Measurements from ENCODE around the gene NEDD4L.
"Not testable (repeated sequence)": the region's sequence is repeated elsewhere in the genome, so short reads cannot be mapped to it uniquely, and the experiment has no call there.

Gene NEDD4L

GRCh38 chr18:58256316-58257080, 212.5 kb downstream of the NEDD4L start:
- in situ Hi-C loops (cut with MboI; ENCODE audit: low sequenced_read_pairs), result no loop called here

GRCh38 chr18:58257461-58257860, 213.4 kb downstream of the NEDD4L start:
- in situ Hi-C loops (cut with MboI; ENCODE audit: low sequenced_read_pairs), result no loop called here

- in situ Hi-C loops (cut with MboI; ENCODE audit: low sequenced_read_pairs), result no loop called here
Measured at GRCh38 chr18:58258692-58259342, 214.8 kb downstream of the NEDD4L start.

GRCh38 chr18:58263055-58263957, 219.3 kb downstream of the NEDD4L start:
- in situ Hi-C loops (cut with MboI; ENCODE audit: low sequenced_read_pairs), result no loop called here

- in situ Hi-C loops (cut with MboI; ENCODE audit: low sequenced_read_pairs), result no loop called here
Measured at GRCh38 chr18:58264075-58264474, 220.0 kb downstream of the NEDD4L start.

- in situ Hi-C loops (cut with MboI; ENCODE audit: low sequenced_read_pairs), result no loop called here
Measured at GRCh38 chr18:58264840-58265239, 220.8 kb downstream of the NEDD4L start.

GRCh38 chr18:58265489-58265888, 221.5 kb downstream of the NEDD4L start:
- in situ Hi-C loops (cut with MboI; ENCODE audit: low sequenced_read_pairs), result not testable (repeated sequence)

- in situ Hi-C loops (cut with MboI; ENCODE audit: low sequenced_read_pairs), result no loop called here
Measured at GRCh38 chr18:58266291-58266690, 222.3 kb downstream of the NEDD4L start.

GRCh38 chr18:58267493-58267892, 223.5 kb downstream of the NEDD4L start:
- in situ Hi-C loops (cut with MboI; ENCODE audit: low sequenced_read_pairs), result no loop called here

- in situ Hi-C loops (cut with MboI; ENCODE audit: low sequenced_read_pairs), result no loop called here
Measured at GRCh38 chr18:58268849-58269248, 224.8 kb downstream of the NEDD4L start.

GRCh38 chr18:58269931-58270330, 225.9 kb downstream of the NEDD4L start:
- in situ Hi-C loops (cut with MboI; ENCODE audit: low sequenced_read_pairs), result no loop called here

- in situ Hi-C loops (cut with MboI; ENCODE audit: low sequenced_read_pairs), result no loop called here
Measured at GRCh38 chr18:58270396-58270795, 226.4 kb downstream of the NEDD4L start.

GRCh38 chr18:58271770-58272169, 227.7 kb downstream of the NEDD4L start:
- in situ Hi-C loops (cut with MboI; ENCODE audit: low sequenced_read_pairs), result no loop called here

- in situ Hi-C loops (cut with MboI; ENCODE audit: low sequenced_read_pairs), result no loop called here
Measured at GRCh38 chr18:58272209-58272608, 228.2 kb downstream of the NEDD4L start.

GRCh38 chr18:58272779-58273435, 228.9 kb downstream of the NEDD4L start:
- in situ Hi-C loops (cut with MboI; ENCODE audit: low sequenced_read_pairs), result no loop called here

GRCh38 chr18:58275176-58275575, 231.2 kb downstream of the NEDD4L start:
- in situ Hi-C loops (cut with MboI; ENCODE audit: low sequenced_read_pairs), result no loop called here

GRCh38 chr18:58276789-58277739, 233.0 kb downstream of the NEDD4L start:
- in situ Hi-C loops (cut with MboI; ENCODE audit: low sequenced_read_pairs), result no loop called here

- in situ Hi-C loops (cut with MboI; ENCODE audit: low sequenced_read_pairs), result no loop called here
Measured at GRCh38 chr18:58279504-58280175, 235.6 kb downstream of the NEDD4L start.

GRCh38 chr18:58280191-58280590, 236.2 kb downstream of the NEDD4L start:
- in situ Hi-C loops (cut with MboI; ENCODE audit: low sequenced_read_pairs), result no loop called here

All from HL-60/S4 (cell line).